Brain microvascular endothelial cell (primary cell): ENCODE measurements around the gene POFUT1.
"Not testable (repeated sequence)": the region's sequence is repeated elsewhere in the genome, so short reads cannot be mapped to it uniquely, and the experiment has no call there.

Experiments
- DNase-seq: peaks from one replicate; pipeline ENCODE4 v3.0.0-alpha.2; 2020
- H3K27ac ChIP-seq: fragments of 250-450 bp; sonication (Bioruptor Pico); 2 replicates; pipeline ENCODE4 v1.5.1; 2020; ENCODE audit warnings: mild to moderate bottlenecking, moderate library complexity
- H3K27me3 ChIP-seq: fragments of 250-450 bp; sonication (Bioruptor Pico); replicated peaks from 2 replicates; pipeline ENCODE4 v1.5.1; 2020; ENCODE audit warnings: mild to moderate bottlenecking
- H3K36me3 ChIP-seq: fragments of 250-450 bp; sonication (Bioruptor Pico); replicated peaks from 2 replicates; pipeline ENCODE4 v1.5.1; 2020; ENCODE audit warnings: mild to moderate bottlenecking
- H3K4me3 ChIP-seq: 2 replicates; pipeline ENCODE4 v1.5.1; 2011; ENCODE audit warnings: low read depth, mild to moderate bottlenecking, control low read depth, low read length, moderate library complexity
- in situ Hi-C: cut with HindIII; loops from 2 replicates; pipeline ENCODE4 v1.10.0; 2017; ENCODE audit warnings: low sequenced_read_pairs, low pct_ligation_motif_present
- TF ChIP-seq, protein P1 (sequence below): IDR thresholded peaks from 2 replicates; pipeline ENCODE4 v1.5.1; 2011; ENCODE audit warnings: low read depth, mild to moderate bottlenecking, moderate library complexity, low read length, control low read depth, inconsistent platforms; ENCODE audit errors: missing control alignments

POFUT1 gene

DNA sequence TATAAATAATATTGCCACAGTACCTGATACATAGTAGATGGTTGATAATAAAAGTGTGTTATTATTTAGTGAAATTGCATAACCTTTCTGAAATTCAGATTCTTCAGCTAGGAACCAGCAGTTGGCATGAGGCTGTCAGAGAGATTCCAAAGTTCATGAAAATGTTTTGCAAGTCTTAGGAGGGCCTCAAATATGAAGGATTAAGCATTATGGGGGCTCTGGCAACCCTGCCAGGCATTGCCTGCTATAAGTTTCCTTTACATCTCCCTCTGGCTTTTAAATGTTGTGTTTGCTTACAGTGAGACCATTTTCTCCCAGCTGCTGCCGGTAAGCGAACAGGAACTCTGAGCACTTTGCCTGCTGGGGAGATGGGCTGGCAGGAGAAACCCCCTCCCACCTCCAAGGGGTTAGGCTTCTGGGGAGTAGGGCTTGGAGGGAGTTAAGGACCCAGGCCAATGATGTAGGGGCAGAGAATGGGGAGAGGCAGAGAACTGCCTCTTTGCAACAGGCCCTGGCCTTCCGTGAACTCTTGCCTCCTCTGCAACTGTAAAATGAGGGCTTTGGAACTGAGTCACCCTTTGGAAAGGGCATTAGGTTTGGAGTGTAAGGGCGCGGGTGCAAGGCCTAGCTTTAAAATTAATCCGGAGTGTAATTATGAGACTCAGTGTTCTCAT, 36.6 kb downstream of the POFUT1 start:
- H3K4me3 ChIP-seq, result no peak overlapping the region
- H3K36me3 ChIP-seq, result no peaks in the 10 kb centered on the region
- no peaks in the 10 kb centered on the region for H3K27me3 ChIP-seq
- DNase-seq, result no peak
- TF ChIP-seq, protein P1, sequence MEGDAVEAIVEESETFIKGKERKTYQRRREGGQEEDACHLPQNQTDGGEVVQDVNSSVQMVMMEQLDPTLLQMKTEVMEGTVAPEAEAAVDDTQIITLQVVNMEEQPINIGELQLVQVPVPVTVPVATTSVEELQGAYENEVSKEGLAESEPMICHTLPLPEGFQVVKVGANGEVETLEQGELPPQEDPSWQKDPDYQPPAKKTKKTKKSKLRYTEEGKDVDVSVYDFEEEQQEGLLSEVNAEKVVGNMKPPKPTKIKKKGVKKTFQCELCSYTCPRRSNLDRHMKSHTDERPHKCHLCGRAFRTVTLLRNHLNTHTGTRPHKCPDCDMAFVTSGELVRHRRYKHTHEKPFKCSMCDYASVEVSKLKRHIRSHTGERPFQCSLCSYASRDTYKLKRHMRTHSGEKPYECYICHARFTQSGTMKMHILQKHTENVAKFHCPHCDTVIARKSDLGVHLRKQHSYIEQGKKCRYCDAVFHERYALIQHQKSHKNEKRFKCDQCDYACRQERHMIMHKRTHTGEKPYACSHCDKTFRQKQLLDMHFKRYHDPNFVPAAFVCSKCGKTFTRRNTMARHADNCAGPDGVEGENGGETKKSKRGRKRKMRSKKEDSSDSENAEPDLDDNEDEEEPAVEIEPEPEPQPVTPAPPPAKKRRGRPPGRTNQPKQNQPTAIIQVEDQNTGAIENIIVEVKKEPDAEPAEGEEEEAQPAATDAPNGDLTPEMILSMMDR, result no peak
- in situ Hi-C loops, result no loop called here
- no peak overlapping the region for H3K27ac ChIP-seq

DNA sequence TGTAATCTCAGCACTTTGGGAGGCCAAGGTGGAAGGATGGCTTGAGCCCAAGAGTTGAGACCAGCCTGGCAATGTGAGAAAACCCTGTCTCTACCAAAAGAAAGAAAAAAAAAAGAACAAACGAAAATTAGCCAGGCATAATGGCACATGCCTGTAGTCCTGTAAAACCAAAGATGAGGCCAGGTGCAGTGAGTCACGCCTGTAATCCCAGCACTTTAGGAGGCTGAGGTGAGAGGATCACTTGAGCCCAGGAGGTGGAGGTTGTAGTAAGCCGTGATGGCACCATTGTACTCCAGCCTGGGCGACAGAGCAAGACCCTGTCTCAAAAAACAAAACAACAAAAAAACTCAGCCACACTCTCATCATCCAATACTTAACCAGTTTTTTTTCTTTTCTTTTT, 37.3 kb downstream of the POFUT1 start:
- no peak for DNase-seq
- TF ChIP-seq, protein P1, result no peak
- no peaks in the 10 kb centered on the region for H3K36me3 ChIP-seq
- no peaks in the 10 kb centered on the region for H3K27me3 ChIP-seq
- no peak overlapping the region for H3K27ac ChIP-seq
- H3K4me3 ChIP-seq, result no peak overlapping the region
- in situ Hi-C loops, result no loop called here

DNA sequence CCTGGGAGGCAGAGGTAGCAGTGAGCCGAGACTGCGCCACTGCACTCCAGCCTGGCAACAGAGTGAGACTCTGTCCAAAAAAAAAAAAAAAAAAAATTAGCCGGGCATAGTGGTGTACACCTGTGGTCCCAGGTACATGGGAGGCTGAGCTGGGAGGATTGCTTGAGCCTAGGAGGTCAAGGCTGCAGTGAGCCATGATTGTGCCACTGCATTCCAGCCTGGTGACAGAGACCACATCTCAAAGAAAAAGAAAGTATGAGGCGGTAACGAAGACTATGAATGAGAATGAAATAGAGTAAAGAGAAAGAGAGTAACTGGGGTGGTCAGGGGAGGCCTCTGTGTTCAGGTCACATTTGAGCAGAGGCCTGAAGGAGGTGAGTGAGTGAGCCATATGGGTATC, 38.5 kb downstream of the POFUT1 start:
- DNase-seq, H3K4me3 ChIP-seq, in situ Hi-C loops, H3K27ac ChIP-seq, H3K36me3 ChIP-seq, H3K27me3 ChIP-seq: not testable (repeated sequence)

DNA sequence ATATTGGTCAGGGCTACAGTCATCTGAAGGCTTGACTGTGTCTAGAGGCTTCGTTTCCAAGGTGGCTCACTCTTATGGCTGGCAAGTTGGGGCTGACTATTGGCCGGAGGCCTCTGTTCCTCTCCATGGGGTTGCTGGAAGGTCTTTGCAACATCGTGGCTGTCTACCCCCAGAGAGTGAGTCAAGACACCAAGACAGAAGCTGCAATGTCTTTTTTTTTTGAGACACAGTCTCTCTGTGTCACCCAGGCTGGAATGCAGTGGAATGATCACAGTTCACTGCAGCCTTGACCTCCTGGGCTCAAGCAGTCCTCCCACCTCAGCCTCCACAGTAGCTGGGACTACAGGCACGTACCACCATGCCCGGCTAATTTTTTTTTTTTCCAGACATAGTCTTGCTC, 40.4 kb downstream of the POFUT1 start:
- Histone ChIP-seq H3K27ac (no peak overlapping the region), H3K36me3 (no peaks in the 10 kb centered on the region), H3K4me3 (no peak overlapping the region), H3K27me3 (no peaks in the 10 kb centered on the region)
- TF ChIP-seq, protein P1, result no peak
- no peak for DNase-seq
- in situ Hi-C loops, result no loop called here

DNA sequence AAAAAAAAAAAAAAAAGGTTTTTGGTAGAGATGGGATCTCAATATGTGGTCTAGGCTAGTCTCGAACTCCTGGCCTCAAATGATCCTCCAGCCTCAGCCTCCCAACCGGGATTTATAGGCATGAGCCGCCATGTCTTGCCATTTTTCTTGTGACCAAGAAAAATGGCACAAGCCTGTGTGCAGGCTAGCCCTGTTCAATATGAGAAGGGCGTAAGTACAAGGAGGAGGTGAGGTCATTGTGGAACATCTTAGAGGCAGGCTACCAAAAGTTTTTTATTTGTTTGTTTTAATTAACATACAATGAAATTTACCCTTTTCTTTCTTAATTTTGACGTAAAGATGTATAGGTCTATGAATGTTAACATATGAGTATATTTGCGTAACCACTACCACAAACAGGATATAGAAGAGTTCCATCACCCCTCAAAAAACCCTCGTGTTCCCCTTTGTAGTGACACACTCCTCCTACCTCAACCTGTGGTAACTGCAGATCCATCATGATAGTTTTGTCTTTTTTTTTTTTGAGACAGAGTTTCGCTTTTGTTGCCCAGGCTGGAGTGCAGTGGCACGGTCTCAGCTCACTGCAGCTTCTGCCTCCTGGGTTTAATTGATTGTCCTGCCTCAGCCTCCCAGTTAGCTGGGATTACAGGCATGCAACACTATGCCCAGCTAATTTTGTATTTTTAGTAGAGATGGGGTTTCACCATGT, 41.5 kb downstream of the POFUT1 start:
- H3K36me3 ChIP-seq, result no peaks in the 10 kb centered on the region
- TF ChIP-seq, protein P1, result no peak
- no peak overlapping the region for H3K4me3 ChIP-seq
- no peaks in the 10 kb centered on the region for H3K27me3 ChIP-seq
- in situ Hi-C loops, result no loop called here
- DNase-seq, result no peak
- no peak overlapping the region for H3K27ac ChIP-seq

DNA sequence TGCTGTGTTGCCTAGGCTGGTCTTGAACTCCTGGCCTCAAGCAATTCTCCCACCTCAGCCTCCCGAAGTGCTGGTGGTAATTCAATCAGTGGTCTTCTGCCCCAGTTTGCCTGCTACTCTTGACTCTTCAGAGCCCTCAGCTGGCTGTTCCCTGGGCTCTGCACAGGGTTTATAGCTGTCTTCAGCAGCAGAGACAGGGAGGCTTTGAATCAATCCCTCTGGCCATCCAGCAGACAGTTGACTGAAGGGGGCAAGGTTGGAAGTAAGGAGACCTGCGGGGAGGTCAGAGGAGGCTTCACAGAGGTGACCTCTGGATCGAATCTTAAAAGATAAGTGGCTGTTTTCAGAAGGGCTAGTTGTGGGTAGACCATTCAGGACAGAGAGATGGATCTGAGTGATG, 43.8 kb downstream of the POFUT1 start:
- Histone ChIP-seq H3K36me3 (no peaks in the 10 kb centered on the region), H3K4me3 (no peak overlapping the region), H3K27me3 (no peaks in the 10 kb centered on the region), H3K27ac (no peak overlapping the region)
- TF ChIP-seq, protein P1, result no peak
- in situ Hi-C loops, result no loop called here
- no peak for DNase-seq
